ENCODE data around the gene TUSC2. TPM values are rescaled to one million over a fixed set of nuclear protein-coding genes. Genes with fewer than 3 reads are reported as not detected.
A peak's percentile ranks its signal among the peaks of the same experiment; 100 is the strongest.

The TUSC2 gene
- total RNA-seq, 1 experiment from 2014 or later = 34.0 TPM

DNA sequence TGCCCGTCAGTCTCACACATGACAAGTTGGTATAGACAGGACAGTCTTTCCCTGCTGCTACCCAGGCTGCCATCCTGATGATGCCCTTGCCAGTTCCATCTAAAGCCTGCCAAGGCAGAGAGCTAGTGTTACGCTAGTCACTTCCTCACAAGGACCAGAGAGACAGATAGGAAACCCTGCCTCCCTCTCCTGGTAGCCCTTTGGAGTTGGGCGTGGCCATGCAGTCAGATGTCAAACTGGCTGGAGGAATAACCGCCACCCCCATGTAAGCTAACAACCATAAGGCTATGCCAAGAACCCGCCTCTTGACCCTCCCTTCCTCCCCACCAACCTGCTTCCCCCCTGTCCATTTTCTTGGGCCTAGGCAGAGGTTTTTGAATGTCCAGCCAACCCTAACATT, 28.5 kb upstream of the TUSC2 start:
- Histone ChIP-seq H3K36me3 (ENCODE audit: control insufficient read depth in 1 of 2, insufficient read depth in 2 of 2, low read length in 2 of 2) (peaks cover 14 to 31% of the 10 kb centered on the region in 2 experiments; a peak in 3 of 4 replicates), H2AFZ (ENCODE audit: low read depth, low read length, poor library complexity, severe bottlenecking) (no peak overlapping the region), H3K9ac (ENCODE audit: low read length) (no peak overlapping the region), H3K27ac (ENCODE audit: low read depth, low read length) (no peak overlapping the region; the same call in 1 of the 2 replicates), H3K4me1 (ENCODE audit: control insufficient read depth in 1 of 2, insufficient read depth in 2 of 2, low read length in 2 of 2) (peaks cover 12 to 41% of the 10 kb centered on the region in 2 experiments; a peak in 3 of 4 replicates), H4K20me1 (ENCODE audit: insufficient read depth) (no peaks in the 10 kb centered on the region), H3K79me2 (ENCODE audit: insufficient read depth, low read length) (peaks cover 52% of the 10 kb centered on the region), H3K4me2 (ENCODE audit: low read length) (0 out of 2 replicates have a peak overlapping the region, but pooled peaks have one; percentile 9), H3K27me3 (ENCODE audit: insufficient read depth, low read length) (no peaks in the 10 kb centered on the region), H3K4me3 (replicated peaks in 1 of 2; ENCODE audit: low read depth in 1 of 2, low read length in 2 of 2) (no peak overlapping the region), H3K9me3 (ENCODE audit: control insufficient read depth in 1 of 2, insufficient read depth in 1 of 2, low read depth in 1 of 2, low read length in 2 of 2) (no peaks in the 10 kb centered on the region), H3K9me2 (ENCODE audit: insufficient read depth) (no peaks in the 10 kb centered on the region)
- ChIA-PET POLR2A (no interaction called here), CTCF (no interaction called here), RAD21 (ENCODE audit: low non-redundant PET in 1 of 2, low total read pairs in 2 of 2, uncharacterized antibody in 2 of 2, unreplicated experiment in 2 of 2) (no interaction called here)
- no peak for ATAC-seq
- BruUV-seq (replicated peaks) = no TSS peak
- intact Hi-C loops (cut with micrococcal nuclease) = loop anchor here (10.0 kb wide), 1 partner anchor 1028 kb away; the partner anchor contains the start of gene MANF
- TF ChIP-seq, protein P1, sequence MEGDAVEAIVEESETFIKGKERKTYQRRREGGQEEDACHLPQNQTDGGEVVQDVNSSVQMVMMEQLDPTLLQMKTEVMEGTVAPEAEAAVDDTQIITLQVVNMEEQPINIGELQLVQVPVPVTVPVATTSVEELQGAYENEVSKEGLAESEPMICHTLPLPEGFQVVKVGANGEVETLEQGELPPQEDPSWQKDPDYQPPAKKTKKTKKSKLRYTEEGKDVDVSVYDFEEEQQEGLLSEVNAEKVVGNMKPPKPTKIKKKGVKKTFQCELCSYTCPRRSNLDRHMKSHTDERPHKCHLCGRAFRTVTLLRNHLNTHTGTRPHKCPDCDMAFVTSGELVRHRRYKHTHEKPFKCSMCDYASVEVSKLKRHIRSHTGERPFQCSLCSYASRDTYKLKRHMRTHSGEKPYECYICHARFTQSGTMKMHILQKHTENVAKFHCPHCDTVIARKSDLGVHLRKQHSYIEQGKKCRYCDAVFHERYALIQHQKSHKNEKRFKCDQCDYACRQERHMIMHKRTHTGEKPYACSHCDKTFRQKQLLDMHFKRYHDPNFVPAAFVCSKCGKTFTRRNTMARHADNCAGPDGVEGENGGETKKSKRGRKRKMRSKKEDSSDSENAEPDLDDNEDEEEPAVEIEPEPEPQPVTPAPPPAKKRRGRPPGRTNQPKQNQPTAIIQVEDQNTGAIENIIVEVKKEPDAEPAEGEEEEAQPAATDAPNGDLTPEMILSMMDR (IDR thresholded peaks at IDR 0.05 in 2 of 3, conservative IDR thresholded peaks at IDR 0.05 in 1 of 3; ENCODE audit: borderline replicate concordance in 1 of 3, insufficient read depth in 1 of 3, low read depth in 2 of 3, low read length in 2 of 3) = no peak
- no peak for DNase-seq (ENCODE audit: low read depth, low spot score)

DNA sequence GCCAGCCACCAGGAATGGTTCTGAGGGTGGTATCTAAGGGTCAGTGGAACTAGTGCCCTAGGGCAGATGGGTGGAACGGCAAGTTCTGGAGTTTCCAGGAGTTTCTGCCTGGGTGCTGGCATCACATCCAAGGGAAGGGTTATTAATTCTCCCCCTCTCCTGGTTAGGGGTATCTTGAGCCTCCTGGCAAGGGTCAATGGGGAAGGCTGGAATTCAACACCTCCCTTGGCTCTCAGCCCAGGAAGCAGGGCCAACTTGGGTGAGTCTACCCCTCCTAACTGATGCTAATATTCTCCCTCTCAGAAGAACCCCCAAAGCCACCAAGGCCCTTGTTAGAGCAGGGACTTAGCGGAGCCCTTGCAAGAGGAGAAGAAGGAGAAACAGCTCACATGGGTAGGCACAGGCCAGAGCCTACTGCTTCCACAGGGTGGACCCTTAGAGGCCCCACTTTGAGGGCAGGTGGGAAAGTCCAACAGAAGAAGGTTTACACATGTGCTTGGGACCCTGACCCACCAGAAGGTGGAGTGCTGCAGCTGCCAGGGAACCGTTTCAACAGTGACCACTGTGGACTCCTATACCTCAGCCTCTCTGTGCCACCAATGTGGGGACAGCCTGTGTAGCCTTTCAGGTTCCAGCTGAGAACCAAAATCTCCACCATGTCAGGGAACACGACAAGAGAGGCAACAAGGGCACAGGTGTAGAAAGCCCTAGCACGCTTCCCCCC, 28.0 kb upstream of the TUSC2 start:
- Histone ChIP-seq H3K4me3 (replicated peaks in 1 of 2; ENCODE audit: low read depth in 1 of 2, low read length in 2 of 2) (no peak overlapping the region), H3K9me2 (ENCODE audit: insufficient read depth) (no peaks in the 10 kb centered on the region), H3K27me3 (ENCODE audit: insufficient read depth, low read length) (no peaks in the 10 kb centered on the region), H3K9me3 (ENCODE audit: control insufficient read depth in 1 of 2, insufficient read depth in 1 of 2, low read depth in 1 of 2, low read length in 2 of 2) (no peaks in the 10 kb centered on the region), H3K36me3 (ENCODE audit: control insufficient read depth in 1 of 2, insufficient read depth in 2 of 2, low read length in 2 of 2) (peaks cover 14 to 31% of the 10 kb centered on the region in 2 experiments; a peak in 3 of 4 replicates), H3K27ac (ENCODE audit: low read depth, low read length) (no peak overlapping the region; the same call in 1 of the 2 replicates), H3K4me1 (ENCODE audit: control insufficient read depth in 1 of 2, insufficient read depth in 2 of 2, low read length in 2 of 2) (peaks cover 12 to 47% of the 10 kb centered on the region in 2 experiments; a peak in 3 of 4 replicates), H2AFZ (ENCODE audit: low read depth, low read length, poor library complexity, severe bottlenecking) (no peak overlapping the region), H4K20me1 (ENCODE audit: insufficient read depth) (no peaks in the 10 kb centered on the region), H3K9ac (ENCODE audit: low read length) (no peak overlapping the region), H3K79me2 (ENCODE audit: insufficient read depth, low read length) (peaks cover 57% of the 10 kb centered on the region), H3K4me2 (ENCODE audit: low read length) (no peak overlapping the region)
- no TSS peak for BruUV-seq (replicated peaks)
- DNase-seq (ENCODE audit: low read depth, low spot score) (no peak), ATAC-seq (no peak)
- ChIA-PET RAD21 (ENCODE audit: low non-redundant PET in 1 of 2, low total read pairs in 2 of 2, uncharacterized antibody in 2 of 2, unreplicated experiment in 2 of 2) (no interaction called here), CTCF (no interaction called here), POLR2A (no interaction called here)
- intact Hi-C loops (cut with micrococcal nuclease) = loop anchor here (10.0 kb wide), 1 partner anchor 1029 kb away; the partner anchor contains the start of gene MANF
- TF ChIP-seq SP1 (IDR thresholded peaks at IDR 0.05; ENCODE audit: low read depth) (no peak), CEBPB (IDR thresholded peaks at IDR 0.05; ENCODE audit: low read depth) (no peak), SIN3A (IDR thresholded peaks at IDR 0.05; ENCODE audit: low read depth) (no peak), POLR2AphosphoS5 (IDR thresholded peaks at IDR 0.05; ENCODE audit: low read depth, low read length) (no peak), ELF1 (IDR thresholded peaks at IDR 0.05; ENCODE audit: borderline replicate concordance, low read depth) (no peak), EGR1 (IDR thresholded peaks at IDR 0.05; ENCODE audit: low read depth) (no peak), EZH2 (IDR thresholded peaks at IDR 0.05) (no peak), JUND (IDR thresholded peaks at IDR 0.05) (no peak), RAD21 (IDR thresholded peaks at IDR 0.05; ENCODE audit: low read depth) (no peak), EZH2phosphoT487 (IDR thresholded peaks at IDR 0.05; ENCODE audit: borderline replicate concordance) (no peak)
- TF ChIP-seq, protein P2, sequence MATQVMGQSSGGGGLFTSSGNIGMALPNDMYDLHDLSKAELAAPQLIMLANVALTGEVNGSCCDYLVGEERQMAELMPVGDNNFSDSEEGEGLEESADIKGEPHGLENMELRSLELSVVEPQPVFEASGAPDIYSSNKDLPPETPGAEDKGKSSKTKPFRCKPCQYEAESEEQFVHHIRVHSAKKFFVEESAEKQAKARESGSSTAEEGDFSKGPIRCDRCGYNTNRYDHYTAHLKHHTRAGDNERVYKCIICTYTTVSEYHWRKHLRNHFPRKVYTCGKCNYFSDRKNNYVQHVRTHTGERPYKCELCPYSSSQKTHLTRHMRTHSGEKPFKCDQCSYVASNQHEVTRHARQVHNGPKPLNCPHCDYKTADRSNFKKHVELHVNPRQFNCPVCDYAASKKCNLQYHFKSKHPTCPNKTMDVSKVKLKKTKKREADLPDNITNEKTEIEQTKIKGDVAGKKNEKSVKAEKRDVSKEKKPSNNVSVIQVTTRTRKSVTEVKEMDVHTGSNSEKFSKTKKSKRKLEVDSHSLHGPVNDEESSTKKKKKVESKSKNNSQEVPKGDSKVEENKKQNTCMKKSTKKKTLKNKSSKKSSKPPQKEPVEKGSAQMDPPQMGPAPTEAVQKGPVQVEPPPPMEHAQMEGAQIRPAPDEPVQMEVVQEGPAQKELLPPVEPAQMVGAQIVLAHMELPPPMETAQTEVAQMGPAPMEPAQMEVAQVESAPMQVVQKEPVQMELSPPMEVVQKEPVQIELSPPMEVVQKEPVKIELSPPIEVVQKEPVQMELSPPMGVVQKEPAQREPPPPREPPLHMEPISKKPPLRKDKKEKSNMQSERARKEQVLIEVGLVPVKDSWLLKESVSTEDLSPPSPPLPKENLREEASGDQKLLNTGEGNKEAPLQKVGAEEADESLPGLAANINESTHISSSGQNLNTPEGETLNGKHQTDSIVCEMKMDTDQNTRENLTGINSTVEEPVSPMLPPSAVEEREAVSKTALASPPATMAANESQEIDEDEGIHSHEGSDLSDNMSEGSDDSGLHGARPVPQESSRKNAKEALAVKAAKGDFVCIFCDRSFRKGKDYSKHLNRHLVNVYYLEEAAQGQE (IDR thresholded peaks at IDR 0.05; ENCODE audit: low read depth) = no peak
- TF ChIP-seq, protein P3, sequence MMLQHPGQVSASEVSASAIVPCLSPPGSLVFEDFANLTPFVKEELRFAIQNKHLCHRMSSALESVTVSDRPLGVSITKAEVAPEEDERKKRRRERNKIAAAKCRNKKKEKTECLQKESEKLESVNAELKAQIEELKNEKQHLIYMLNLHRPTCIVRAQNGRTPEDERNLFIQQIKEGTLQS (IDR thresholded peaks at IDR 0.05) = no peak
